GM23338 (cell line): ENCODE data around the gene INPP4A. TPM values are rescaled to one million over a fixed set of nuclear protein-coding genes. Genes with fewer than 3 reads are reported as not detected.

Experiments
- ATAC-seq: fragments of 200-7000 bp; cut with Tn5 transposase; 3 replicates; pipeline ENCODE4 v1.9.1; 2020
- DNase-seq: peaks from one replicate; pipeline ENCODE4 v3.0.0-alpha.2; 2015; ENCODE audit warnings: low spot score
- H2AFZ ChIP-seq: fragments of 200-600 bp; sonication (generic); 2 replicates; pipeline ENCODE4 v1.8.0; 2016; ENCODE audit warnings: antibody characterized with exemption, mild to moderate bottlenecking, moderate library complexity
- H3F3A ChIP-seq: fragments of 200-600 bp; sonication (generic); replicated peaks from 2 replicates; pipeline ENCODE4 v1.8.0; 2017; ENCODE audit warnings: antibody characterized with exemption, mixed run types, low read depth
- H3K27ac ChIP-seq: fragments of 200-600 bp; sonication (generic); 2 replicates; pipeline ENCODE4 v1.6.1; 2016; ENCODE audit warnings: low read depth
- H3K27me3 ChIP-seq: fragments of 200-600 bp; sonication (generic); 2 replicates; pipeline ENCODE4 v1.8.0; 2016; ENCODE audit warnings: mild to moderate bottlenecking, mixed run types, moderate library complexity; ENCODE audit not compliant: insufficient read depth
- H3K36me3 ChIP-seq: fragments of 200-600 bp; sonication (generic); 2 replicates; pipeline ENCODE4 v1.8.0; 2016; ENCODE audit warnings: mild to moderate bottlenecking; ENCODE audit not compliant: insufficient read depth
- H3K4me1 ChIP-seq: fragments of 200-600 bp; sonication (generic); 2 replicates; pipeline ENCODE4 v1.8.0; 2016; ENCODE audit warnings: mild to moderate bottlenecking, moderate library complexity; ENCODE audit not compliant: insufficient read depth
- H3K4me2 ChIP-seq: fragments of 200-600 bp; sonication (generic); 2 replicates; pipeline ENCODE4 v1.7.1; 2017; ENCODE audit warnings: mixed run types
- H3K4me3 ChIP-seq: fragments of 200-600 bp; sonication (generic); 2 replicates; pipeline ENCODE4 v1.6.1; 2016; ENCODE audit warnings: mixed run types
- H3K79me2 ChIP-seq: fragments of 200-600 bp; sonication (generic); replicated peaks from 2 replicates; pipeline ENCODE4 v1.8.0; 2017; ENCODE audit warnings: mild to moderate bottlenecking; ENCODE audit not compliant: insufficient read depth
- H3K9me2 ChIP-seq: fragments of 200-600 bp; sonication (generic); 2 replicates; pipeline ENCODE4 v1.8.0; 2017; ENCODE audit not compliant: insufficient read depth
- H4K20me1 ChIP-seq: fragments of 200-600 bp; sonication (generic); replicated peaks from 2 replicates; pipeline ENCODE4 v1.8.0; 2017; ENCODE audit warnings: mild to moderate bottlenecking; ENCODE audit not compliant: insufficient read depth
- H3K27ac Mint-ChIP-seq: 2 replicates; pipeline ENCODE4 v1.8.0; 2020; ENCODE audit warnings: inconsistent platforms, mild to moderate bottlenecking, moderate library complexity, mixed read lengths
- H3K27me3 Mint-ChIP-seq: 3 replicates; pipeline ENCODE4 v1.8.0; 2022; ENCODE audit warnings: low read depth, mild to moderate bottlenecking, moderate library complexity, mixed read lengths, inconsistent platforms; ENCODE audit not compliant: insufficient read depth, poor library complexity
- H3K36me3 Mint-ChIP-seq: 3 replicates; pipeline ENCODE4 v1.8.0; 2021; ENCODE audit warnings: low read depth, mild to moderate bottlenecking, inconsistent platforms, moderate library complexity, mixed read lengths
- H3K4me1 Mint-ChIP-seq: 3 replicates; pipeline ENCODE4 v1.8.0; 2020; ENCODE audit warnings: mild to moderate bottlenecking, inconsistent platforms, mixed read lengths
- H3K4me3 Mint-ChIP-seq: 3 replicates; pipeline ENCODE4 v1.8.0; 2021; ENCODE audit warnings: moderate library complexity, mild to moderate bottlenecking, inconsistent platforms, mixed read lengths
- H3K9me3 Mint-ChIP-seq: 3 replicates; pipeline ENCODE4 v1.8.0; 2020; ENCODE audit warnings: moderate library complexity, mild to moderate bottlenecking, inconsistent platforms, mixed read lengths
- CREB1 ChIP-seq: fragments of 250-450 bp; sonication (Bioruptor Pico); IDR thresholded peaks from 2 replicates; pipeline ENCODE4 v1.5.0; 2020; ENCODE audit warnings: low read depth, mild to moderate bottlenecking, moderate library complexity
- EZH2 ChIP-seq: fragments of 200-600 bp; sonication (generic); IDR thresholded peaks from one replicate; pipeline ENCODE4 v1.8.0; 2017; ENCODE audit warnings: antibody characterized with exemption, mild to moderate bottlenecking, low read depth; ENCODE audit not compliant: unreplicated experiment
- EZH2phosphoT487 ChIP-seq: fragments of 200-600 bp; sonication (generic); IDR thresholded peaks from one replicate; pipeline ENCODE4 v1.8.1; 2018; ENCODE audit warnings: antibody characterized with exemption; ENCODE audit not compliant: unreplicated experiment
- NANOG ChIP-seq: IDR thresholded peaks from 2 replicates; pipeline ENCODE4 v1.6.1; 2016; ENCODE audit warnings: antibody characterized with exemption, borderline replicate concordance
- POLR2AphosphoS5 ChIP-seq: IDR thresholded peaks from 2 replicates; pipeline ENCODE4 v1.6.1; 2016; ENCODE audit warnings: antibody characterized with exemption, low read depth
- STAT1 ChIP-seq: IDR thresholded peaks from one replicate; pipeline ENCODE4 v1.6.1; 2016; ENCODE audit warnings: antibody characterized with exemption; ENCODE audit not compliant: unreplicated experiment
- ZNF114 ChIP-seq: fragments of 250-450 bp; sonication (Bioruptor Pico); IDR thresholded peaks from 2 replicates; pipeline ENCODE4 v1.5.0; 2020; ENCODE audit warnings: mild to moderate bottlenecking, moderate library complexity
- ZNF331 ChIP-seq: fragments of 250-450 bp; sonication (Bioruptor Pico); IDR thresholded peaks from 2 replicates; pipeline ENCODE4 v1.5.0; 2020; ENCODE audit warnings: low read depth, mild to moderate bottlenecking, moderate library complexity
- polyA plus RNA-seq: library from polyadenylated mRNA; unstranded; fragments of >200 nt; fragmentation: Nextera tagmentation; extraction: Ambion mirVana; gene quantifications from 2 replicates; pipeline ENCODE4 v1.2.1, GENCODE V29; 2016
- total RNA-seq: library from RNA; depleted of rRNA; stranded (reverse); fragments of >200 nt; shearing (Covaris generic); gene quantifications from 2 replicates; pipeline ENCODE4 v1.2.3, GENCODE V29; 2014
- TF ChIP-seq, protein P1 (sequence below): fragments of 250-450 bp; sonication (Bioruptor Pico); IDR thresholded peaks from 2 replicates; pipeline ENCODE4 v1.5.0; 2020; ENCODE audit warnings: mild to moderate bottlenecking, moderate library complexity
- TF ChIP-seq, protein P2 (sequence below), 2 experiments: fragments of 200-600 bp in 1 of 2; sonication (generic) in 1 of 2; conservative IDR thresholded peaks; 2 replicates each; pipeline versions ENCODE4 v1.5.1 to v1.6.1; 2016 to 2017; ENCODE audit warnings: antibody characterized with exemption in 2 of 2, low read depth in 2 of 2, mild to moderate bottlenecking in 2 of 2, moderate library complexity in 1 of 2
- TF ChIP-seq, protein P3 (sequence below): IDR thresholded peaks from 2 replicates; pipeline ENCODE4 v1.6.1; 2016; ENCODE audit warnings: antibody characterized with exemption

INPP4A gene
- total and polyA plus RNA-seq, 2 experiments from 2014 or later: 8.5 to 36.9 TPM

DNA sequence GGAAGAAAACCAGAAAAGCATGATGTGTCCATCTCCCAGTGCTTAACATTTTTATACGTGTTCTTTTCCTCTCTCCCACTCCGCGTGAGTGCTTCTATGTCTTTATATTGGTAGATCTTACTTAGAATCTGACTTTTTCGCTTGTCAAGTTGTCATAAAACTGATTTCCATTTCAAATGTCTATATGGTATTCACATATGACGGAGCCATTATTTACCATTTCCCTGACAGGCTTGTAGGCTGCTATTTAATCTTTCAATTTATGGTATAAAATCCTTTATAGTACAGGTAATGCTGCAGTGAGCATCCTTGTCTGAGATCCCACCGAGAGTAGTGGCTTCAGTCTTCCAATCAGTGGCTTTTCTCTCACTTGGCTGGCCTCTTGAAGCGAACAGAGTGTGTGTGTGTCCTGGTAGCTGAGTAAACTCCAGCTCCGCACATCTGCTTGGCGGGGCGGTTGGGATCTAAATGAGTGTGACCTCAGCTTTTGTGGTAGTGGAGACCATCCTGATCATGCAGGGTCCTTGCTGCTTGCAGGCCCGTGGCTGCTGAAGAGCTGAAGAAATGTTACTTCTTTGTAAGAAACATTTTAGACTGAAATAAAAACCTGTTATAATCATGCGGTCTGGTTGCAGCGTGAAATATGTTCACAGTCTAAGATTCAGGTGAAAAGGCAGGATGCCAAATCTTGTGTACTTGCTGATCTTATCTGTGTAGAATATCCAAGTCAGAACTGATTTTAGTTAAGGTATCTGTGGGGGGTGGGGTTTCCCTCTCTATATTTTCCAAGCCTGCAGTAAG is 40.2 kb downstream of the INPP4A start (continued):
- TF ChIP-seq, protein P1, sequence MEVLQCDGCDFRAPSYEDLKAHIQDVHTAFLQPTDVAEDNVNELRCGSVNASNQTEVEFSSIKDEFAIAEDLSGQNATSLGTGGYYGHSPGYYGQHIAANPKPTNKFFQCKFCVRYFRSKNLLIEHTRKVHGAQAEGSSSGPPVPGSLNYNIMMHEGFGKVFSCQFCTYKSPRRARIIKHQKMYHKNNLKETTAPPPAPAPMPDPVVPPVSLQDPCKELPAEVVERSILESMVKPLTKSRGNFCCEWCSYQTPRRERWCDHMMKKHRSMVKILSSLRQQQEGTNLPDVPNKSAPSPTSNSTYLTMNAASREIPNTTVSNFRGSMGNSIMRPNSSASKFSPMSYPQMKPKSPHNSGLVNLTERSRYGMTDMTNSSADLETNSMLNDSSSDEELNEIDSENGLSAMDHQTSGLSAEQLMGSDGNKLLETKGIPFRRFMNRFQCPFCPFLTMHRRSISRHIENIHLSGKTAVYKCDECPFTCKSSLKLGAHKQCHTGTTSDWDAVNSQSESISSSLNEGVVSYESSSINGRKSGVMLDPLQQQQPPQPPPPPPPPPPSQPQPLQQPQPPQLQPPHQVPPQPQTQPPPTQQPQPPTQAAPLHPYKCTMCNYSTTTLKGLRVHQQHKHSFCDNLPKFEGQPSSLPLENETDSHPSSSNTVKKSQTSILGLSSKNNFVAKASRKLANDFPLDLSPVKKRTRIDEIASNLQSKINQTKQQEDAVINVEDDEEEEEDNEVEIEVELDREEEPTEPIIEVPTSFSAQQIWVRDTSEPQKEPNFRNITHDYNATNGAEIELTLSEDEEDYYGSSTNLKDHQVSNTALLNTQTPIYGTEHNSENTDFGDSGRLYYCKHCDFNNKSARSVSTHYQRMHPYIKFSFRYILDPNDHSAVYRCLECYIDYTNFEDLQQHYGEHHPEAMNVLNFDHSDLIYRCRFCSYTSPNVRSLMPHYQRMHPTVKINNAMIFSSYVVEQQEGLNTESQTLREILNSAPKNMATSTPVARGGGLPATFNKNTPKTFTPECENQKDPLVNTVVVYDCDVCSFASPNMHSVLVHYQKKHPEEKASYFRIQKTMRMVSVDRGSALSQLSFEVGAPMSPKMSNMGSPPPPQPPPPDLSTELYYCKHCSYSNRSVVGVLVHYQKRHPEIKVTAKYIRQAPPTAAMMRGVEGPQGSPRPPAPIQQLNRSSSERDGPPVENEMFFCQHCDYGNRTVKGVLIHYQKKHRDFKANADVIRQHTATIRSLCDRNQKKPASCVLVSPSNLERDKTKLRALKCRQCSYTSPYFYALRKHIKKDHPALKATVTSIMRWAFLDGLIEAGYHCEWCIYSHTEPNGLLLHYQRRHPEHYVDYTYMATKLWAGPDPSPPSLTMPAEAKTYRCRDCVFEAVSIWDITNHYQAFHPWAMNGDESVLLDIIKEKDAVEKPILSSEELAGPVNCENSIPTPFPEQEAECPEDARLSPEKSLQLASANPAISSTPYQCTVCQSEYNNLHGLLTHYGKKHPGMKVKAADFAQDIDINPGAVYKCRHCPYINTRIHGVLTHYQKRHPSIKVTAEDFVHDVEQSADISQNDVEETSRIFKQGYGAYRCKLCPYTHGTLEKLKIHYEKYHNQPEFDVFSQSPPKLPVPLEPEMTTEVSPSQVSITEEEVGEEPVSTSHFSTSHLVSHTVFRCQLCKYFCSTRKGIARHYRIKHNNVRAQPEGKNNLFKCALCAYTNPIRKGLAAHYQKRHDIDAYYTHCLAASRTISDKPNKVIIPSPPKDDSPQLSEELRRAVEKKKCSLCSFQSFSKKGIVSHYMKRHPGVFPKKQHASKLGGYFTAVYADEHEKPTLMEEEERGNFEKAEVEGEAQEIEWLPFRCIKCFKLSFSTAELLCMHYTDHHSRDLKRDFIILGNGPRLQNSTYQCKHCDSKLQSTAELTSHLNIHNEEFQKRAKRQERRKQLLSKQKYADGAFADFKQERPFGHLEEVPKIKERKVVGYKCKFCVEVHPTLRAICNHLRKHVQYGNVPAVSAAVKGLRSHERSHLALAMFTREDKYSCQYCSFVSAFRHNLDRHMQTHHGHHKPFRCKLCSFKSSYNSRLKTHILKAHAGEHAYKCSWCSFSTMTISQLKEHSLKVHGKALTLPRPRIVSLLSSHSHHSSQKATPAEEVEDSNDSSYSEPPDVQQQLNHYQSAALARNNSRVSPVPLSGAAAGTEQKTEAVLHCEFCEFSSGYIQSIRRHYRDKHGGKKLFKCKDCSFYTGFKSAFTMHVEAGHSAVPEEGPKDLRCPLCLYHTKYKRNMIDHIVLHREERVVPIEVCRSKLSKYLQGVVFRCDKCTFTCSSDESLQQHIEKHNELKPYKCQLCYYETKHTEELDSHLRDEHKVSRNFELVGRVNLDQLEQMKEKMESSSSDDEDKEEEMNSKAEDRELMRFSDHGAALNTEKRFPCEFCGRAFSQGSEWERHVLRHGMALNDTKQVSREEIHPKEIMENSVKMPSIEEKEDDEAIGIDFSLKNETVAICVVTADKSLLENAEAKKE (CRISPR knock-in tag): no peak
- TF ChIP-seq EZH2: no peak
- TF ChIP-seq, protein P2, sequence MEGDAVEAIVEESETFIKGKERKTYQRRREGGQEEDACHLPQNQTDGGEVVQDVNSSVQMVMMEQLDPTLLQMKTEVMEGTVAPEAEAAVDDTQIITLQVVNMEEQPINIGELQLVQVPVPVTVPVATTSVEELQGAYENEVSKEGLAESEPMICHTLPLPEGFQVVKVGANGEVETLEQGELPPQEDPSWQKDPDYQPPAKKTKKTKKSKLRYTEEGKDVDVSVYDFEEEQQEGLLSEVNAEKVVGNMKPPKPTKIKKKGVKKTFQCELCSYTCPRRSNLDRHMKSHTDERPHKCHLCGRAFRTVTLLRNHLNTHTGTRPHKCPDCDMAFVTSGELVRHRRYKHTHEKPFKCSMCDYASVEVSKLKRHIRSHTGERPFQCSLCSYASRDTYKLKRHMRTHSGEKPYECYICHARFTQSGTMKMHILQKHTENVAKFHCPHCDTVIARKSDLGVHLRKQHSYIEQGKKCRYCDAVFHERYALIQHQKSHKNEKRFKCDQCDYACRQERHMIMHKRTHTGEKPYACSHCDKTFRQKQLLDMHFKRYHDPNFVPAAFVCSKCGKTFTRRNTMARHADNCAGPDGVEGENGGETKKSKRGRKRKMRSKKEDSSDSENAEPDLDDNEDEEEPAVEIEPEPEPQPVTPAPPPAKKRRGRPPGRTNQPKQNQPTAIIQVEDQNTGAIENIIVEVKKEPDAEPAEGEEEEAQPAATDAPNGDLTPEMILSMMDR (conservative IDR thresholded peaks at IDR 0.05; ENCODE audit: low read depth in 2 of 2): no peak
- no peak for TF ChIP-seq STAT1

DNA sequence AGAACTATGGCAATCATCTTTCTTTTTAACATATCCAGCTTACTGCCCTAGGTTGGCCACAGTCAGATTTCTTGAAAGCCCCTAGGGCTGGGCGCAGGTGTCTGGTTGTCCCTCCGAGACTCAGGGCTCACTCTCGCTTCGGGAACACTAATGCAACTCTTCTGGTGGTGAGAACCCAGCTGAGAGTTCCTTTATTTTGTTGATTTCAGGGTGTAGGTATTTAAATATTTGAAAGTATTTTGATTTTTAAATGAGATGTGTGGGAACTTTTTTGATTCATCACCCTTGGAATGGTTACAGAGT is 40.7 kb downstream of the INPP4A start:
- Mint-ChIP-seq H3K4me1 (peaks cover 75% of the 10 kb centered on the region), H3K9me3 (no peaks in the 10 kb centered on the region), H3K27me3 (peaks cover 6% of the 10 kb centered on the region), H3K4me3 (0 out of 3 replicates have a peak overlapping the region, but pooled peaks have one; percentile 9), H3K27ac (peak overlapping the region; percentile 68), H3K36me3 (no peaks in the 10 kb centered on the region)
- ATAC-seq (peak; percentile 61), DNase-seq (no peak)
- Histone ChIP-seq H3K4me2 (peak overlapping the region; percentile 53), H2AFZ (no peak overlapping the region), H3K27me3 (no peaks in the 10 kb centered on the region), H4K20me1 (peaks cover 29% of the 10 kb centered on the region; the same call in 1 of the 2 replicates), H3K27ac (no peak overlapping the region), H3K4me1 (peaks cover 39% of the 10 kb centered on the region), H3F3A (no peaks in the 10 kb centered on the region), H3K4me3 (no peak overlapping the region), H3K36me3 (no peaks in the 10 kb centered on the region), H3K9me2 (no peaks in the 10 kb centered on the region), H3K79me2 (peaks cover 75% of the 10 kb centered on the region)
- TF ChIP-seq, protein P3, sequence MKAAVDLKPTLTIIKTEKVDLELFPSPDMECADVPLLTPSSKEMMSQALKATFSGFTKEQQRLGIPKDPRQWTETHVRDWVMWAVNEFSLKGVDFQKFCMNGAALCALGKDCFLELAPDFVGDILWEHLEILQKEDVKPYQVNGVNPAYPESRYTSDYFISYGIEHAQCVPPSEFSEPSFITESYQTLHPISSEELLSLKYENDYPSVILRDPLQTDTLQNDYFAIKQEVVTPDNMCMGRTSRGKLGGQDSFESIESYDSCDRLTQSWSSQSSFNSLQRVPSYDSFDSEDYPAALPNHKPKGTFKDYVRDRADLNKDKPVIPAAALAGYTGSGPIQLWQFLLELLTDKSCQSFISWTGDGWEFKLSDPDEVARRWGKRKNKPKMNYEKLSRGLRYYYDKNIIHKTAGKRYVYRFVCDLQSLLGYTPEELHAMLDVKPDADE: no peak
- TF ChIP-seq STAT1 (no peak), EZH2 (no peak), ZNF331 (CRISPR knock-in tag) (no peak), ZNF114 (CRISPR knock-in tag) (no peak), NANOG (no peak), EZH2phosphoT487 (no peak), POLR2AphosphoS5 (no peak), CREB1 (no peak)
- TF ChIP-seq, protein P2 (conservative IDR thresholded peaks at IDR 0.05; ENCODE audit: low read depth in 2 of 2): no peak
